ENCODE data around the gene KIAA0513.

DNA sequence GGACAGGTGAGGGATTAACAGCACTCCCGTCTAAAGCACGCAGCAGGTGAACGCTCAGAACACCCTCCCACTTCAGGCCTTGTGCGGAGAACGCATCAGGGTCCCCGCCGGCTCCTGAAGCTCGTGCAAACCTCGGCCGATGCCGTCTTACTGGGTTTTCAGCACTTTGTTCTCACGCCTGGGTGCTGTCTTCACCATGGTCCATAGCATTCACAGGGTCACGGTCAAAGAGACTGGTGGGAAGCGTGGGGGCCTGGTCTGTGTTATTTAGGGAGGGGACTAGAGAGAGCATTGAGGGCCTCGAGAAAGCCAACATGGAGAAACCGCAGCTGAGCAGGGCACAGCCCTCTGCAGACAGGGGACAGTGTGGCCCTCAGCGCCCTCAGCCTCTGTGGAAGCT, 58.1 kb downstream of the KIAA0513 start:
- no peak for TF ChIP-seq CTCF (IDR thresholded peaks at IDR 0.05)
- TF ChIP-seq EZH2phosphoT487 (IDR thresholded peaks at IDR 0.05) = no peak

Measured in neural progenitor cell (in vitro differentiated cells).